C4-2B (cell line): Measurements from ENCODE around the gene MS4A12.

ENCODE experiments used
- ZFX ChIP-seq: fragments of 450-650 bp; IDR thresholded peaks from 2 replicates; pipeline ENCODE4 v1.6.1; 2017
- TF ChIP-seq, protein P1 (sequence below): fragments of 450-650 bp; conservative IDR thresholded peaks from 2 replicates; pipeline ENCODE4 v1.5.1; 2017; ENCODE audit warnings: mild to moderate bottlenecking

DNA sequence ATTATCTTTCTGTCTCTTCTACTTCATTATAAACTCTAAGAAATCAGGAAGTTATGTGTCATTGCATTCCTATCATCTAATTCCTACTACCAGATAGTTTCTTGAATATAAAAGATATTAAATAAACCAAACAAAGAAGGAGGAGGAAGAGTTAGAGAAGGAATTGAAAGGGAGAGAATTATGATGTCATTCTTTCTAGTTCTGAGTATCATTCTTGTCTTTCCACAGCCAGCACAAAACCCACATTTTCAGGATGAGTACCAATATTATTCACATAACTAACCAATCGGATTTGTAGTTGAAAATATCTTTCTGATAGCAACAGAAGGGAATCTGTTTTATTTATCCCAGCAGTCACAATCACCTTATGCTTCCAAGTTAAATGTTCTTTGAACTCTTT, 35.9 kb downstream of the MS4A12 start:
- TF ChIP-seq, protein P1, sequence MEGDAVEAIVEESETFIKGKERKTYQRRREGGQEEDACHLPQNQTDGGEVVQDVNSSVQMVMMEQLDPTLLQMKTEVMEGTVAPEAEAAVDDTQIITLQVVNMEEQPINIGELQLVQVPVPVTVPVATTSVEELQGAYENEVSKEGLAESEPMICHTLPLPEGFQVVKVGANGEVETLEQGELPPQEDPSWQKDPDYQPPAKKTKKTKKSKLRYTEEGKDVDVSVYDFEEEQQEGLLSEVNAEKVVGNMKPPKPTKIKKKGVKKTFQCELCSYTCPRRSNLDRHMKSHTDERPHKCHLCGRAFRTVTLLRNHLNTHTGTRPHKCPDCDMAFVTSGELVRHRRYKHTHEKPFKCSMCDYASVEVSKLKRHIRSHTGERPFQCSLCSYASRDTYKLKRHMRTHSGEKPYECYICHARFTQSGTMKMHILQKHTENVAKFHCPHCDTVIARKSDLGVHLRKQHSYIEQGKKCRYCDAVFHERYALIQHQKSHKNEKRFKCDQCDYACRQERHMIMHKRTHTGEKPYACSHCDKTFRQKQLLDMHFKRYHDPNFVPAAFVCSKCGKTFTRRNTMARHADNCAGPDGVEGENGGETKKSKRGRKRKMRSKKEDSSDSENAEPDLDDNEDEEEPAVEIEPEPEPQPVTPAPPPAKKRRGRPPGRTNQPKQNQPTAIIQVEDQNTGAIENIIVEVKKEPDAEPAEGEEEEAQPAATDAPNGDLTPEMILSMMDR = no peak
- no peak for TF ChIP-seq ZFX
